CD4-positive, alpha-beta T cell treated with Interleukin-2 at 100 ng/mL for 4 hours (primary cell): ENCODE measurements around the gene ACER3.
"Not testable (repeated sequence)": the region's sequence is repeated elsewhere in the genome, so short reads cannot be mapped to it uniquely, and the experiment has no call there.

Experiments
- DNase-seq: peaks from one replicate; pipeline ENCODE4 v3.0.0-alpha.2; 2020; ENCODE audit warnings: low spot score

Gene ACER3

GRCh38 chr11:77038825-77039326 is 178.2 kb downstream of the ACER3 start:
- no peak for DNase-seq

DNA sequence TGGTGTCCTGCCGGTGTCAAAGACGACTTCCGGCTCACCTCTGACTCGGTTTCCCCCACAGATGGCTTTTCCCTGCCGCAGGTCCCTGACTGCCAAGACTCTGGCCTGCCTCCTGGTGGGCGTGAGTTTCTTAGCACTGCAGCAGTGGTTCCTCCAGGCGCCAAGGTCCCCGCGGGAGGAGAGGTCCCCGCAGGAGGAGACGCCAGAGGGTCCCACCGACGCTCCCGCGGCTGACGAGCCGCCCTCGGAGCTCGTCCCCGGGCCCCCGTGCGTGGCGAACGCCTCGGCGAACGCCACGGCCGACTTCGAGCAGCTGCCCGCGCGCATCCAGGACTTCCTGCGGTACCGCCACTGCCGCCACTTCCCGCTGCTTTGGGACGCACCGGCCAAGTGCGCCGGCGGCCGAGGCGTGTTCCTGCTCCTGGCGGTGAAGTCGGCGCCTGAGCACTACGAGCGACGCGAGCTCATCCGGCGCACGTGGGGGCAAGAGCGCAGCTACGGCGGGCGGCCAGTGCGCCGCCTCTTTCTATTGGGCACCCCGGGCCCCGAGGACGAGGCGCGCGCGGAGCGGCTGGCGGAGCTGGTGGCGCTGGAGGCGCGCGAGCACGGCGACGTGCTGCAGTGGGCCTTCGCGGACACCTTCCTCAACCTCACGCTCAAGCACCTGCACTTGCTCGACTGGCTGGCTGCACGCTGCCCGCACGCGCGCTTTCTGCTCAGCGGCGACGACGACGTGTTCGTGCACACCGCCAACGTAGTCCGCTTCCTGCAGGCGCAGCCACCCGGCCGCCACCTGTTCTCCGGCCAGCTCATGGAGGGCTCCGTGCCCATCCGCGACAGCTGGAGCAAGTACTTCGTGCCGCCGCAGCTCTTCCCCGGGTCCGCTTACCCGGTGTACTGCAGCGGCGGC is 179.0 kb downstream of the ACER3 start:
- DNase-seq = no peak

- no peak for DNase-seq
Measured at GRCh38 chr11:77040401-77040777, 179.7 kb downstream of the ACER3 start.

- no peak for DNase-seq
Measured at GRCh38 chr11:77040889-77041288, 180.2 kb downstream of the ACER3 start.

GRCh38 chr11:77042111-77042726 is 181.5 kb downstream of the ACER3 start:
- no peak for DNase-seq

GRCh38 chr11:77044356-77044755 is 183.6 kb downstream of the ACER3 start:
- DNase-seq = no peak

- no peak for DNase-seq
Measured at GRCh38 chr11:77044886-77045285, 184.2 kb downstream of the ACER3 start.

GRCh38 chr11:77046060-77046501 is 185.4 kb downstream of the ACER3 start:
- DNase-seq = peak; percentile 50

DNA sequence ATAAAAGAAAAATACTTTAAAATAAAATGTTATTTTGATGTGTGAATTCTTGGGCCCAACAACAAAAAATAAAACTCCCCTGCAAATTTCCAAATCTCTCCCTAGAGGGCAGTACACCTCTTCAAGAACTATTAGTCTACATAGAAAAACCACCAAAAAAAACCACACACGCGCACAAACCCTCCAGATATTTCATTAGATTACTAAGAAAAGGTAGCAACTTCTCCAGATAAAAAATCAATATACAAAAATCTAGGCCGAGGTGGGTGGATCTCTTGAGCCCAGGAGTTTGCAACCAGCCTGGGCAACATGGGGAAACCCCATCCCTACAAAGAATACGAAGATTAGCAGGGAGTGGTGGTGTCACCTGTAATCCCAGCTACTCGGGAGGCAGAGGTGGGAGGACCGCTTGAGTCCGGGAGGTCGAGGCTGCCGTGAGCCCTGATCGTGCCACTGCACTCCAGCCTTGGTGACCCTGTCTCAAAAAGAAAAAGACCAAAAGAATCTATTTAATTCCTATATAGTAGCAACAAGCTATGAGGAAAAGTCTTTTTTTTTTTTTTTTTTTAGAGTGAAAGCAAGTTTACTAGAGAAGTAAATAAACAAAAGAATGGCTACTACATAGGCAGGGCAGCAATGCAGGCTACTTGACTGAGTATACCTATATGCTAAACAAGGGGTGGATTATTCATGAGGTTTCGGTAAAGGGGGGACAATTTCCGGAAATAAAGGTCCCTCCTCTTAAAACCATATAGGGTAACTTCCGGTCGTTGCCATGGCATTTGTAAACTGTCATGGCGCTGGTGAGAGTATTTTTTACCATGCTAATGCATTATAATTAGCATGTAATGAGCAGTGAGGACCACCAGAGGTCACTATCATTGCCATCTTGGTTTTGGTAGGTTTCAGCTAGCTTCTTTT is 186.5 kb downstream of the ACER3 start:
- DNase-seq = peak; percentile 97

- not testable (repeated sequence) for DNase-seq
Measured at GRCh38 chr11:77047928-77048446, 187.3 kb downstream of the ACER3 start.

- no peak for DNase-seq
Measured at GRCh38 chr11:77049026-77049425, 188.3 kb downstream of the ACER3 start.

- no peak for DNase-seq
Measured at GRCh38 chr11:77051511-77051910, 190.8 kb downstream of the ACER3 start.

DNA sequence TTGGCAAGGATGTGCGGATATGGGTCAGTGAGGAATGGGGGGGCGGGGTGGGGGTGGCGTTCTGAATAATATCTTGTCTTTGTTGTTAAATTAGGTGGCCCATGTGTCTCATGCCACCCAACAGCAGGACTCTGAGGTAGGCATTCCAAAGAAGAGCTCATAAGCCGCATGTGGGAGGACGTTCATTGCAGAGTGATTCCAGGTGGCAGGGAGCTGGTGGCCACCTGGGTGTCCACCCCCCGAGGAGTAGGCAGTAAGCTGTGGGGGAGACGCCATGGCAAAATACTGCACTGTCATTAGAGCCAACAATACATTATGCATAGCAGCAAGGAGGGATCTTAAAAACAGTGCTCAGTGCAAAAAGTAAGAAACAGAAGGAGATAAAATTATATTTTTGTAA is 191.8 kb downstream of the ACER3 start:
- no peak for DNase-seq

GRCh38 chr11:77053217-77054015 is 192.7 kb downstream of the ACER3 start:
- DNase-seq = no peak

- no peak for DNase-seq
Measured at GRCh38 chr11:77054084-77054483, 193.4 kb downstream of the ACER3 start.

DNA sequence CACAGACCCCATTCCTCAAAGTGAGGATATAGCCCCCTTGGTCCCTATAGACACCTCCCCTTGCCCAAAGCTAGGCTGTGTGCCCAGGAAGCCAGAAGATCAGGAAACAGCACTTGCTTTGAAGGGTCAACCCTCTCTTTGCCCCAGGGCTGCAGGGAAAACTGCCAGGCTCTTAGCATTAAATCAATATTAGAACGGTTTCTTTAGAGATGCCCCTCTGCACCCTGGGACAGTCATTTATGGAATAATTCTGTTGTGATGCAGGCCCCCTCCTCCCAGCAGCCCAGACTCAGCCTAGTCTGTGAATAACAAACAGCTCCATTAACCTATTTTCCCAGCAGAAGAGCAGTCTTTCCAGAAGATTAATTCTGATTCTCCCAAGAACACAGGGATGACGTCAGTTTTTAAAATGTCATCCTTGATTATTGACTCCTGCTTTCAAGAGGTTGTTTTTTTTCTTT is 194.4 kb downstream of the ACER3 start:
- DNase-seq = no peak

GRCh38 chr11:77055913-77056312 is 195.2 kb downstream of the ACER3 start:
- no peak for DNase-seq

DNA sequence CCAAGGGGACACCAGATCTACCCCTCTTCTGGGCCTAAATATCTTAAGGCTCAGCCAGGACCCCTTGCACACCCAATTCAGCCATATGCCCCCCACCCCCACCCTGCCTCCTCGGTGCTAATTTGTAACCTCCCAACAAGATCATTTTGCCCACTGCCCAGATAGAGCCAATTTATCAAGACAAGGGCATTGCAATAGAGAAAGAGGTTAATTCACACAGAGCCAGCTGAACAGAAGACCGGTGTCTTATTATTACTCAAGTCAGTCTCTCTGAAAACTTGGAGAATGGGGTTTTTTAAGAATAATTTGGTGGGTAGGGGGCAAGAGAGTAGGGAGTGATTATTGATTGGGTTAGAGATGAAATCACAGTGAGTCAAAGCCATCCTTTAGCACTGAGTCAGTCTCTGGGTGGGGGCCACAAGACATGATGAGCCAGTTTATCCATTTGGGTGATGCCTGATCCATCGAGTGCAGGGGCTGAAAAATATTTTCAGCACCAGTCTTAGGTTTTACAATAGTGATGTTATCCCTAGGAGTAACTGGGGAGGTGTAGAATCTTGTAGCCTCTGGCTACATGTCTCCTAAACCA is 196.2 kb downstream of the ACER3 start:
- DNase-seq = no peak

- DNase-seq = no peak
Measured at GRCh38 chr11:77057938-77058474, 197.3 kb downstream of the ACER3 start.

GRCh38 chr11:77058900-77059299 is 198.2 kb downstream of the ACER3 start:
- no peak for DNase-seq
